GM23338 (cell line): ENCODE results near the gene ADGRV1. TPM values are rescaled to one million over a fixed set of nuclear protein-coding genes. Genes with fewer than 3 reads are reported as not detected.

Experiments used
- ATAC-seq: fragments of 200-7000 bp; cut with Tn5 transposase; 3 replicates; pipeline ENCODE4 v1.9.1; 2020
- DNase-seq: peaks from one replicate; pipeline ENCODE4 v3.0.0-alpha.2; 2015; ENCODE audit warnings: low spot score
- H2AFZ ChIP-seq: fragments of 200-600 bp; sonication (generic); 2 replicates; pipeline ENCODE4 v1.8.0; 2016; ENCODE audit warnings: antibody characterized with exemption, mild to moderate bottlenecking, moderate library complexity
- H3F3A ChIP-seq: fragments of 200-600 bp; sonication (generic); replicated peaks from 2 replicates; pipeline ENCODE4 v1.8.0; 2017; ENCODE audit warnings: antibody characterized with exemption, mixed run types, low read depth
- H3K27ac ChIP-seq: fragments of 200-600 bp; sonication (generic); 2 replicates; pipeline ENCODE4 v1.6.1; 2016; ENCODE audit warnings: low read depth
- H3K27me3 ChIP-seq: fragments of 200-600 bp; sonication (generic); 2 replicates; pipeline ENCODE4 v1.8.0; 2016; ENCODE audit warnings: mild to moderate bottlenecking, mixed run types, moderate library complexity; ENCODE audit not compliant: insufficient read depth
- H3K36me3 ChIP-seq: fragments of 200-600 bp; sonication (generic); 2 replicates; pipeline ENCODE4 v1.8.0; 2016; ENCODE audit warnings: mild to moderate bottlenecking; ENCODE audit not compliant: insufficient read depth
- H3K4me1 ChIP-seq: fragments of 200-600 bp; sonication (generic); 2 replicates; pipeline ENCODE4 v1.8.0; 2016; ENCODE audit warnings: mild to moderate bottlenecking, moderate library complexity; ENCODE audit not compliant: insufficient read depth
- H3K4me2 ChIP-seq: fragments of 200-600 bp; sonication (generic); 2 replicates; pipeline ENCODE4 v1.7.1; 2017; ENCODE audit warnings: mixed run types
- H3K4me3 ChIP-seq: fragments of 200-600 bp; sonication (generic); 2 replicates; pipeline ENCODE4 v1.6.1; 2016; ENCODE audit warnings: mixed run types
- H3K79me2 ChIP-seq: fragments of 200-600 bp; sonication (generic); replicated peaks from 2 replicates; pipeline ENCODE4 v1.8.0; 2017; ENCODE audit warnings: mild to moderate bottlenecking; ENCODE audit not compliant: insufficient read depth
- H3K9me2 ChIP-seq: fragments of 200-600 bp; sonication (generic); 2 replicates; pipeline ENCODE4 v1.8.0; 2017; ENCODE audit not compliant: insufficient read depth
- H4K20me1 ChIP-seq: fragments of 200-600 bp; sonication (generic); replicated peaks from 2 replicates; pipeline ENCODE4 v1.8.0; 2017; ENCODE audit warnings: mild to moderate bottlenecking; ENCODE audit not compliant: insufficient read depth
- H3K27ac Mint-ChIP-seq: 2 replicates; pipeline ENCODE4 v1.8.0; 2020; ENCODE audit warnings: inconsistent platforms, mild to moderate bottlenecking, moderate library complexity, mixed read lengths
- H3K27me3 Mint-ChIP-seq: 3 replicates; pipeline ENCODE4 v1.8.0; 2022; ENCODE audit warnings: low read depth, mild to moderate bottlenecking, moderate library complexity, mixed read lengths, inconsistent platforms; ENCODE audit not compliant: insufficient read depth, poor library complexity
- H3K36me3 Mint-ChIP-seq: 3 replicates; pipeline ENCODE4 v1.8.0; 2021; ENCODE audit warnings: low read depth, mild to moderate bottlenecking, inconsistent platforms, moderate library complexity, mixed read lengths
- H3K4me1 Mint-ChIP-seq: 3 replicates; pipeline ENCODE4 v1.8.0; 2020; ENCODE audit warnings: mild to moderate bottlenecking, inconsistent platforms, mixed read lengths
- H3K4me3 Mint-ChIP-seq: 3 replicates; pipeline ENCODE4 v1.8.0; 2021; ENCODE audit warnings: moderate library complexity, mild to moderate bottlenecking, inconsistent platforms, mixed read lengths
- H3K9me3 Mint-ChIP-seq: 3 replicates; pipeline ENCODE4 v1.8.0; 2020; ENCODE audit warnings: moderate library complexity, mild to moderate bottlenecking, inconsistent platforms, mixed read lengths
- CREB1 ChIP-seq: fragments of 250-450 bp; sonication (Bioruptor Pico); IDR thresholded peaks from 2 replicates; pipeline ENCODE4 v1.5.0; 2020; ENCODE audit warnings: low read depth, mild to moderate bottlenecking, moderate library complexity
- CTCF ChIP-seq, 2 experiments: fragments of 200-600 bp in 1 of 2; sonication (generic) in 1 of 2; conservative IDR thresholded peaks; 2 replicates each; pipeline versions ENCODE4 v1.5.1 to v1.6.1; 2016 to 2017; ENCODE audit warnings: antibody characterized with exemption in 2 of 2, low read depth in 2 of 2, mild to moderate bottlenecking in 2 of 2, moderate library complexity in 1 of 2
- EZH2 ChIP-seq: fragments of 200-600 bp; sonication (generic); IDR thresholded peaks from one replicate; pipeline ENCODE4 v1.8.0; 2017; ENCODE audit warnings: antibody characterized with exemption, mild to moderate bottlenecking, low read depth; ENCODE audit not compliant: unreplicated experiment
- EZH2phosphoT487 ChIP-seq: fragments of 200-600 bp; sonication (generic); IDR thresholded peaks from one replicate; pipeline ENCODE4 v1.8.1; 2018; ENCODE audit warnings: antibody characterized with exemption; ENCODE audit not compliant: unreplicated experiment
- JUNB ChIP-seq: IDR thresholded peaks from one replicate; pipeline ENCODE4 v1.6.1; 2016; ENCODE audit warnings: antibody characterized with exemption; ENCODE audit not compliant: unreplicated experiment
- NANOG ChIP-seq: IDR thresholded peaks from 2 replicates; pipeline ENCODE4 v1.6.1; 2016; ENCODE audit warnings: antibody characterized with exemption, borderline replicate concordance
- POLR2AphosphoS5 ChIP-seq: IDR thresholded peaks from 2 replicates; pipeline ENCODE4 v1.6.1; 2016; ENCODE audit warnings: antibody characterized with exemption, low read depth
- ZNF114 ChIP-seq: fragments of 250-450 bp; sonication (Bioruptor Pico); IDR thresholded peaks from 2 replicates; pipeline ENCODE4 v1.5.0; 2020; ENCODE audit warnings: mild to moderate bottlenecking, moderate library complexity
- ZNF331 ChIP-seq: fragments of 250-450 bp; sonication (Bioruptor Pico); IDR thresholded peaks from 2 replicates; pipeline ENCODE4 v1.5.0; 2020; ENCODE audit warnings: low read depth, mild to moderate bottlenecking, moderate library complexity
- polyA plus RNA-seq: library from polyadenylated mRNA; unstranded; fragments of >200 nt; fragmentation: Nextera tagmentation; extraction: Ambion mirVana; gene quantifications from 2 replicates; pipeline ENCODE4 v1.2.1, GENCODE V29; 2016
- total RNA-seq: library from RNA; depleted of rRNA; stranded (reverse); fragments of >200 nt; shearing (Covaris generic); gene quantifications from 2 replicates; pipeline ENCODE4 v1.2.3, GENCODE V29; 2014
- TF ChIP-seq, protein P1 (sequence below): IDR thresholded peaks from 2 replicates; pipeline ENCODE4 v1.6.1; 2016; ENCODE audit warnings: antibody characterized with exemption
- TF ChIP-seq, protein P2 (sequence below): IDR thresholded peaks from one replicate; pipeline ENCODE4 v1.6.1; 2018; ENCODE audit warnings: antibody characterized with exemption; ENCODE audit not compliant: unreplicated experiment

The ADGRV1 gene
- total and polyA plus RNA-seq, 2 experiments from 2014 or later, result 46.1 to 149 TPM

DNA sequence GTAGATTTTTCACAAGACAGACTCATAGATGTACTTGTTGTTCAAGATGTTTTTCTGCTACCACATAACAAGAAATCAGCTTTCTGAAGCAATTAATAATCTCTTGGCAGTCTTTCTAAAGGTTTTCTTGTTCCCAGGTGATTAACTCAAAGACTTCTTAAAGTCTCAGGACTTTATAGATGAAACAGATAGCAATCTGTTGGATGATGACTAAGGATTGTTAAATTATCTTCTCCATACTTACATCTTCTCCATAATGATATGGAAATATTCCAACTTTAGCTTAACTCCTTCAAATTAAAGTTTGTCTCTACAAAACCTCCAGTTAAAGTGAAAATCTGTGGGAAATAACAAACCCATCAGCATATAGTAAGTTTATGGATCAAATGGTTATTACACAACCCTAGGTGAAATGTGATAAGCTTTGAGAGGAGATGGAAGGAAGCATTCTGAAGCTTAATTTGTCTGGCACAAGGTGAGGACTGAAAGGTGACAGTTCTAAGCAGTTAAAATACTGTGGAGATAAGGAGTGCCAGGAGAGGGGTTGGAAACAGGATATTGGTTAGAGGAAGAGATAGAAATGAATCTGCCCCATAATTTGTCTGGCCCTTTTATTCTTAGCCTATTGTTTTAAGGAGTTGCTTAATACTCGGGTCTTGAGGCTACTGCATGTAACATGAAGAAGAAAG lies 326.7 kb downstream of the ADGRV1 start:
- Histone ChIP-seq H4K20me1 (no peaks in the 10 kb centered on the region), H3K79me2 (no peaks in the 10 kb centered on the region), H3K27ac (no peak overlapping the region), H3K4me1 (peaks cover 46% of the 10 kb centered on the region), H2AFZ (no peak overlapping the region), H3K27me3 (no peaks in the 10 kb centered on the region), H3K9me2 (no peaks in the 10 kb centered on the region), H3K4me3 (no peak overlapping the region), H3F3A (no peaks in the 10 kb centered on the region), H3K4me2 (no peak overlapping the region), H3K36me3 (no peaks in the 10 kb centered on the region)
- no peak for TF ChIP-seq EZH2phosphoT487
- no peak for TF ChIP-seq JUNB
- no peak for TF ChIP-seq CREB1 (CRISPR knock-in tag)
- no peak for TF ChIP-seq POLR2AphosphoS5
- no peak for TF ChIP-seq CTCF (conservative IDR thresholded peaks at IDR 0.05; ENCODE audit: low read depth in 2 of 2)
- Mint-ChIP-seq H3K27ac (no peak overlapping the region), H3K9me3 (no peaks in the 10 kb centered on the region), H3K4me1 (peaks cover 53% of the 10 kb centered on the region), H3K27me3 (peaks cover 1% of the 10 kb centered on the region), H3K36me3 (no peaks in the 10 kb centered on the region), H3K4me3 (no peak overlapping the region)
- DNase-seq (no peak), ATAC-seq (no peak)

DNA sequence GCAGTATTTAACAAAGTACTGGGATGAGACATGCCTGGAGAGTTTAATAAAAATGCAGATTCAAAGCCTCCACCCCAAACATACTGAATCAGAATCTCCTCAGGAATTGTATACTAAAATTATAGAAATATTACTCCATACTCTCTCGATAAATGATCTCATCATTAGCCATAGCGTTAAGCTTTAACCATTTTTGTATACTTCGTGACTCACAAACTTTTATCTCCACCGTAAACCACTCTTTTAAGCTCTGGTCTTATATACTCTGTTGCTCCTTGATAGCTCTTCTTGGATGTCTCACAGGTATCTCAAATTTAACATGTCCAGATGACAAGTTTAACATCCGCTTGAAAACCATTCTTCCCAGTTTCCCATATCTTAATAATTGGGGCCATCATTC lies 327.8 kb downstream of the ADGRV1 start:
- peaks cover 1% of the 10 kb centered on the region for H3K27me3 Mint-ChIP-seq
- H3K27ac ChIP-seq, result no peak overlapping the region
- no peak overlapping the region for H3K4me3 Mint-ChIP-seq
- H3K9me2 ChIP-seq, result no peaks in the 10 kb centered on the region
- H3K9me3 Mint-ChIP-seq, result no peaks in the 10 kb centered on the region
- H3K4me2 ChIP-seq, result no peak overlapping the region
- H3K4me3 ChIP-seq, result no peak overlapping the region
- peaks cover 40% of the 10 kb centered on the region for H3K4me1 ChIP-seq
- H3K4me1 Mint-ChIP-seq, result peaks cover 45% of the 10 kb centered on the region
- DNase-seq (no peak), ATAC-seq (no peak)
- H3F3A ChIP-seq, result no peaks in the 10 kb centered on the region
- H3K27ac Mint-ChIP-seq, result no peak overlapping the region
- no peak overlapping the region for H2AFZ ChIP-seq
- H3K36me3 ChIP-seq, result no peaks in the 10 kb centered on the region
- no peaks in the 10 kb centered on the region for H3K27me3 ChIP-seq
- no peaks in the 10 kb centered on the region for H3K79me2 ChIP-seq
- no peaks in the 10 kb centered on the region for H3K36me3 Mint-ChIP-seq
- H4K20me1 ChIP-seq, result no peaks in the 10 kb centered on the region
- TF ChIP-seq EZH2phosphoT487 (no peak), EZH2 (no peak), CREB1 (CRISPR knock-in tag) (no peak), ZNF114 (no peak), ZNF331 (CRISPR knock-in tag) (no peak), NANOG (no peak), POLR2AphosphoS5 (no peak)
- TF ChIP-seq, protein P1, sequence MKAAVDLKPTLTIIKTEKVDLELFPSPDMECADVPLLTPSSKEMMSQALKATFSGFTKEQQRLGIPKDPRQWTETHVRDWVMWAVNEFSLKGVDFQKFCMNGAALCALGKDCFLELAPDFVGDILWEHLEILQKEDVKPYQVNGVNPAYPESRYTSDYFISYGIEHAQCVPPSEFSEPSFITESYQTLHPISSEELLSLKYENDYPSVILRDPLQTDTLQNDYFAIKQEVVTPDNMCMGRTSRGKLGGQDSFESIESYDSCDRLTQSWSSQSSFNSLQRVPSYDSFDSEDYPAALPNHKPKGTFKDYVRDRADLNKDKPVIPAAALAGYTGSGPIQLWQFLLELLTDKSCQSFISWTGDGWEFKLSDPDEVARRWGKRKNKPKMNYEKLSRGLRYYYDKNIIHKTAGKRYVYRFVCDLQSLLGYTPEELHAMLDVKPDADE, result no peak
- TF ChIP-seq, protein P2, sequence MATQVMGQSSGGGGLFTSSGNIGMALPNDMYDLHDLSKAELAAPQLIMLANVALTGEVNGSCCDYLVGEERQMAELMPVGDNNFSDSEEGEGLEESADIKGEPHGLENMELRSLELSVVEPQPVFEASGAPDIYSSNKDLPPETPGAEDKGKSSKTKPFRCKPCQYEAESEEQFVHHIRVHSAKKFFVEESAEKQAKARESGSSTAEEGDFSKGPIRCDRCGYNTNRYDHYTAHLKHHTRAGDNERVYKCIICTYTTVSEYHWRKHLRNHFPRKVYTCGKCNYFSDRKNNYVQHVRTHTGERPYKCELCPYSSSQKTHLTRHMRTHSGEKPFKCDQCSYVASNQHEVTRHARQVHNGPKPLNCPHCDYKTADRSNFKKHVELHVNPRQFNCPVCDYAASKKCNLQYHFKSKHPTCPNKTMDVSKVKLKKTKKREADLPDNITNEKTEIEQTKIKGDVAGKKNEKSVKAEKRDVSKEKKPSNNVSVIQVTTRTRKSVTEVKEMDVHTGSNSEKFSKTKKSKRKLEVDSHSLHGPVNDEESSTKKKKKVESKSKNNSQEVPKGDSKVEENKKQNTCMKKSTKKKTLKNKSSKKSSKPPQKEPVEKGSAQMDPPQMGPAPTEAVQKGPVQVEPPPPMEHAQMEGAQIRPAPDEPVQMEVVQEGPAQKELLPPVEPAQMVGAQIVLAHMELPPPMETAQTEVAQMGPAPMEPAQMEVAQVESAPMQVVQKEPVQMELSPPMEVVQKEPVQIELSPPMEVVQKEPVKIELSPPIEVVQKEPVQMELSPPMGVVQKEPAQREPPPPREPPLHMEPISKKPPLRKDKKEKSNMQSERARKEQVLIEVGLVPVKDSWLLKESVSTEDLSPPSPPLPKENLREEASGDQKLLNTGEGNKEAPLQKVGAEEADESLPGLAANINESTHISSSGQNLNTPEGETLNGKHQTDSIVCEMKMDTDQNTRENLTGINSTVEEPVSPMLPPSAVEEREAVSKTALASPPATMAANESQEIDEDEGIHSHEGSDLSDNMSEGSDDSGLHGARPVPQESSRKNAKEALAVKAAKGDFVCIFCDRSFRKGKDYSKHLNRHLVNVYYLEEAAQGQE, result no peak
